ENCODE data around the gene GPR26. TPM values are rescaled to one million over a fixed set of nuclear protein-coding genes. Genes with fewer than 3 reads are reported as not detected.

Gene GPR26
- total RNA-seq, 2 experiments from 2014 or later = not detected

- H3K4me3 Mint-ChIP-seq = no peak overlapping the region
- Histone ChIP-seq H3K27ac (ENCODE audit: low read depth in 1 of 2, low read length in 2 of 2) (no peak overlapping the region), H3K4me3 (ENCODE audit: low read length) (no peak overlapping the region), H3K27me3 (ENCODE audit: control insufficient read depth in 1 of 2, insufficient read depth in 2 of 2, low read length in 2 of 2) (peaks cover 0 to 4% of the 10 kb centered on the region in 2 experiments), H3K4me1 (ENCODE audit: insufficient read depth, low read length) (no peaks in the 10 kb centered on the region), H3K9me3 (ENCODE audit: control insufficient read depth in 1 of 2, insufficient read depth in 1 of 2, low read length in 2 of 2) (peaks cover 0 to 12% of the 10 kb centered on the region in 2 experiments), H3K36me3 (ENCODE audit: insufficient read depth, low read length) (no peaks in the 10 kb centered on the region)
- H3K27ac Mint-ChIP-seq = no peak overlapping the region
- no peak for TF ChIP-seq CTCF (IDR thresholded peaks at IDR 0.05)
- CTCF ChIA-PET = no interaction called here
- peaks cover 3% of the 10 kb centered on the region for H3K9me3 Mint-ChIP-seq
- DNase-seq = no peak
- intact Hi-C loops (cut with DNase I, micrococcal nuclease) = no loop called here
- no peaks in the 10 kb centered on the region for H3K4me1 Mint-ChIP-seq (ENCODE audit: low read depth)
- ATAC-seq (ENCODE audit: poor library complexity) = no peak
- H3K36me3 Mint-ChIP-seq (ENCODE audit: low read depth) = no peaks in the 10 kb centered on the region
- POLR2A ChIA-PET = no interaction called here
- H3K27me3 Mint-ChIP-seq = peaks cover 12% of the 10 kb centered on the region
Observed at GRCh38 chr10:123622381-123622780, 43.8 kb upstream of the GPR26 start.

DNA sequence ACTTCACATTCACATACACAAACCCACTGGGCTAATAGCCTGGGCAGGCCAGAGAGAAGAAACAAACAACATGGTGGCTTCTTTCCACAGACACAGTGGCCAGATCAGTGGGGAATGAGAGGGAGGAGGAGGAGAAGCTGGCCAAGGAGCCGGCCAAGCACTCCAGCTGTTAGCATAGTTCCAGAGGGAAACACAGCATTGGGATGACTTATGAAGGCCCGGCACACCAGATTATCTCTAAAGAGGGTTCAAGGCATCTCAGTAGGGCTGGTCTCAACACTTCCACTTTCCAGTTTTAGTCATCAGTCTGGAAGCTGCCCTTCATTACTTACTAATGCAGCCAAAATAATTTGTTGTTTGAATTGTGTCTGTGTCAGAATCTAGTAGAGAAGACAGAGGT is 42.1 kb upstream of the GPR26 start:
- no peaks in the 10 kb centered on the region for H3K4me1 Mint-ChIP-seq (ENCODE audit: low read depth)
- H3K27me3 Mint-ChIP-seq = peaks cover 2% of the 10 kb centered on the region
- DNase-seq = no peak
- CTCF ChIA-PET = no interaction called here
- Histone ChIP-seq H3K9me3 (ENCODE audit: control insufficient read depth in 1 of 2, insufficient read depth in 1 of 2, low read length in 2 of 2) (peaks cover 0 to 12% of the 10 kb centered on the region in 2 experiments), H3K4me1 (ENCODE audit: insufficient read depth, low read length) (no peaks in the 10 kb centered on the region), H3K36me3 (ENCODE audit: insufficient read depth, low read length) (no peaks in the 10 kb centered on the region), H3K27ac (ENCODE audit: low read depth in 1 of 2, low read length in 2 of 2) (no peak overlapping the region), H3K4me3 (ENCODE audit: low read length) (no peak overlapping the region), H3K27me3 (ENCODE audit: control insufficient read depth in 1 of 2, insufficient read depth in 2 of 2, low read length in 2 of 2) (peaks cover 0 to 4% of the 10 kb centered on the region in 2 experiments)
- no peaks in the 10 kb centered on the region for H3K36me3 Mint-ChIP-seq (ENCODE audit: low read depth)
- ATAC-seq (ENCODE audit: poor library complexity) = no peak
- TF ChIP-seq CTCF (IDR thresholded peaks at IDR 0.05) = no peak
- intact Hi-C loops (cut with DNase I, micrococcal nuclease) = no loop called here
- H3K9me3 Mint-ChIP-seq = peaks cover 3% of the 10 kb centered on the region
- H3K27ac Mint-ChIP-seq = no peak overlapping the region
- H3K4me3 Mint-ChIP-seq = no peak overlapping the region
- POLR2A ChIA-PET = no interaction called here

DNA sequence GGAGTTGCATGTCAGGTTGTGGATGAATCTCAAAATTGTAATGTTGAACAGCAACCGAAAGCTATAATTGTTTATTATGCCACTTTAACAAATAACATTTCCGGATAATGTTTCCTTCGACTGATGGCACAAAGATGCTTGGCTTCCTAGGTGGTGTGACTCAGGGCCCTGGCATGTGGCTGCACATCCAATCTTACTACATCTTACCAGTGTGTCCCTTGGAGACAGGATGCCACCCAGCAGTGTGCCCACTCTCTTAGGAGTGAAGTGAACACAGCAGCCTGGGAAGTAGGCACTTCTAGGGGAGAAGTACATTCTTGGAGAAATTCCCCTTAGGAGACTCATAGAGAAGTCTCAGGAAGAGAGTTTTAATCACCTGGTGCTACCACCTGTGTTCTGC is 33.0 kb upstream of the GPR26 start:
- no peaks in the 10 kb centered on the region for H3K4me1 ChIP-seq (ENCODE audit: insufficient read depth, low read length)
- no peak overlapping the region for H3K27ac Mint-ChIP-seq
- H3K9me3 ChIP-seq (ENCODE audit: control insufficient read depth in 1 of 2, insufficient read depth in 1 of 2, low read length in 2 of 2) = no peaks in the 10 kb centered on the region
- DNase-seq (no peak), ATAC-seq (ENCODE audit: poor library complexity) (no peak)
- no peaks in the 10 kb centered on the region for H3K36me3 ChIP-seq (ENCODE audit: insufficient read depth, low read length)
- peaks cover 33% of the 10 kb centered on the region for H3K27me3 Mint-ChIP-seq
- H3K36me3 Mint-ChIP-seq (ENCODE audit: low read depth) = no peaks in the 10 kb centered on the region
- no peak for TF ChIP-seq CTCF (IDR thresholded peaks at IDR 0.05)
- no peaks in the 10 kb centered on the region for H3K4me1 Mint-ChIP-seq (ENCODE audit: low read depth)
- no peaks in the 10 kb centered on the region for H3K9me3 Mint-ChIP-seq
- no peak overlapping the region for H3K27ac ChIP-seq (ENCODE audit: low read depth in 1 of 2, low read length in 2 of 2)
- intact Hi-C loops (cut with DNase I, micrococcal nuclease) = no loop called here
- H3K4me3 ChIP-seq (ENCODE audit: low read length) = no peak overlapping the region
- H3K27me3 ChIP-seq (ENCODE audit: control insufficient read depth in 1 of 2, insufficient read depth in 2 of 2, low read length in 2 of 2) = peaks cover 0 to 2% of the 10 kb centered on the region in 2 experiments
- POLR2A ChIA-PET = no interaction called here
- H3K4me3 Mint-ChIP-seq = no peak overlapping the region
- CTCF ChIA-PET = no interaction called here
